GM23338 (cell line): ENCODE data around the gene RGS19. TPM values are rescaled to one million over a fixed set of nuclear protein-coding genes. Genes with fewer than 3 reads are reported as not detected.

ENCODE experiments used
- ATAC-seq: fragments of 200-7000 bp; cut with Tn5 transposase; 3 replicates; pipeline ENCODE4 v1.9.1; 2020
- DNase-seq: peaks from one replicate; pipeline ENCODE4 v3.0.0-alpha.2; 2015; ENCODE audit warnings: low spot score
- H2AFZ ChIP-seq: fragments of 200-600 bp; sonication (generic); 2 replicates; pipeline ENCODE4 v1.8.0; 2016; ENCODE audit warnings: antibody characterized with exemption, mild to moderate bottlenecking, moderate library complexity
- H3F3A ChIP-seq: fragments of 200-600 bp; sonication (generic); replicated peaks from 2 replicates; pipeline ENCODE4 v1.8.0; 2017; ENCODE audit warnings: antibody characterized with exemption, mixed run types, low read depth
- H3K27ac ChIP-seq: fragments of 200-600 bp; sonication (generic); 2 replicates; pipeline ENCODE4 v1.6.1; 2016; ENCODE audit warnings: low read depth
- H3K27me3 ChIP-seq: fragments of 200-600 bp; sonication (generic); 2 replicates; pipeline ENCODE4 v1.8.0; 2016; ENCODE audit warnings: mild to moderate bottlenecking, mixed run types, moderate library complexity; ENCODE audit not compliant: insufficient read depth
- H3K36me3 ChIP-seq: fragments of 200-600 bp; sonication (generic); 2 replicates; pipeline ENCODE4 v1.8.0; 2016; ENCODE audit warnings: mild to moderate bottlenecking; ENCODE audit not compliant: insufficient read depth
- H3K4me1 ChIP-seq: fragments of 200-600 bp; sonication (generic); 2 replicates; pipeline ENCODE4 v1.8.0; 2016; ENCODE audit warnings: mild to moderate bottlenecking, moderate library complexity; ENCODE audit not compliant: insufficient read depth
- H3K4me2 ChIP-seq: fragments of 200-600 bp; sonication (generic); 2 replicates; pipeline ENCODE4 v1.7.1; 2017; ENCODE audit warnings: mixed run types
- H3K4me3 ChIP-seq: fragments of 200-600 bp; sonication (generic); 2 replicates; pipeline ENCODE4 v1.6.1; 2016; ENCODE audit warnings: mixed run types
- H3K79me2 ChIP-seq: fragments of 200-600 bp; sonication (generic); replicated peaks from 2 replicates; pipeline ENCODE4 v1.8.0; 2017; ENCODE audit warnings: mild to moderate bottlenecking; ENCODE audit not compliant: insufficient read depth
- H3K9me2 ChIP-seq: fragments of 200-600 bp; sonication (generic); 2 replicates; pipeline ENCODE4 v1.8.0; 2017; ENCODE audit not compliant: insufficient read depth
- H4K20me1 ChIP-seq: fragments of 200-600 bp; sonication (generic); replicated peaks from 2 replicates; pipeline ENCODE4 v1.8.0; 2017; ENCODE audit warnings: mild to moderate bottlenecking; ENCODE audit not compliant: insufficient read depth
- H3K27ac Mint-ChIP-seq: 2 replicates; pipeline ENCODE4 v1.8.0; 2020; ENCODE audit warnings: inconsistent platforms, mild to moderate bottlenecking, moderate library complexity, mixed read lengths
- H3K27me3 Mint-ChIP-seq: 3 replicates; pipeline ENCODE4 v1.8.0; 2022; ENCODE audit warnings: low read depth, mild to moderate bottlenecking, moderate library complexity, mixed read lengths, inconsistent platforms; ENCODE audit not compliant: insufficient read depth, poor library complexity
- H3K36me3 Mint-ChIP-seq: 3 replicates; pipeline ENCODE4 v1.8.0; 2021; ENCODE audit warnings: low read depth, mild to moderate bottlenecking, inconsistent platforms, moderate library complexity, mixed read lengths
- H3K4me1 Mint-ChIP-seq: 3 replicates; pipeline ENCODE4 v1.8.0; 2020; ENCODE audit warnings: mild to moderate bottlenecking, inconsistent platforms, mixed read lengths
- H3K4me3 Mint-ChIP-seq: 3 replicates; pipeline ENCODE4 v1.8.0; 2021; ENCODE audit warnings: moderate library complexity, mild to moderate bottlenecking, inconsistent platforms, mixed read lengths
- H3K9me3 Mint-ChIP-seq: 3 replicates; pipeline ENCODE4 v1.8.0; 2020; ENCODE audit warnings: moderate library complexity, mild to moderate bottlenecking, inconsistent platforms, mixed read lengths
- CREB1 ChIP-seq: fragments of 250-450 bp; sonication (Bioruptor Pico); IDR thresholded peaks from 2 replicates; pipeline ENCODE4 v1.5.0; 2020; ENCODE audit warnings: low read depth, mild to moderate bottlenecking, moderate library complexity
- EZH2 ChIP-seq: fragments of 200-600 bp; sonication (generic); IDR thresholded peaks from one replicate; pipeline ENCODE4 v1.8.0; 2017; ENCODE audit warnings: antibody characterized with exemption, mild to moderate bottlenecking, low read depth; ENCODE audit not compliant: unreplicated experiment
- EZH2phosphoT487 ChIP-seq: fragments of 200-600 bp; sonication (generic); IDR thresholded peaks from one replicate; pipeline ENCODE4 v1.8.1; 2018; ENCODE audit warnings: antibody characterized with exemption; ENCODE audit not compliant: unreplicated experiment
- JUNB ChIP-seq: IDR thresholded peaks from one replicate; pipeline ENCODE4 v1.6.1; 2016; ENCODE audit warnings: antibody characterized with exemption; ENCODE audit not compliant: unreplicated experiment
- NANOG ChIP-seq: IDR thresholded peaks from 2 replicates; pipeline ENCODE4 v1.6.1; 2016; ENCODE audit warnings: antibody characterized with exemption, borderline replicate concordance
- POLR2AphosphoS5 ChIP-seq: IDR thresholded peaks from 2 replicates; pipeline ENCODE4 v1.6.1; 2016; ENCODE audit warnings: antibody characterized with exemption, low read depth
- STAT1 ChIP-seq: IDR thresholded peaks from one replicate; pipeline ENCODE4 v1.6.1; 2016; ENCODE audit warnings: antibody characterized with exemption; ENCODE audit not compliant: unreplicated experiment
- ZNF114 ChIP-seq: fragments of 250-450 bp; sonication (Bioruptor Pico); IDR thresholded peaks from 2 replicates; pipeline ENCODE4 v1.5.0; 2020; ENCODE audit warnings: mild to moderate bottlenecking, moderate library complexity
- ZNF331 ChIP-seq: fragments of 250-450 bp; sonication (Bioruptor Pico); IDR thresholded peaks from 2 replicates; pipeline ENCODE4 v1.5.0; 2020; ENCODE audit warnings: low read depth, mild to moderate bottlenecking, moderate library complexity
- polyA plus RNA-seq: library from polyadenylated mRNA; unstranded; fragments of >200 nt; fragmentation: Nextera tagmentation; extraction: Ambion mirVana; gene quantifications from 2 replicates; pipeline ENCODE4 v1.2.1, GENCODE V29; 2016
- total RNA-seq: library from RNA; depleted of rRNA; stranded (reverse); fragments of >200 nt; shearing (Covaris generic); gene quantifications from 2 replicates; pipeline ENCODE4 v1.2.3, GENCODE V29; 2014
- TF ChIP-seq, protein P1 (sequence below): IDR thresholded peaks from 2 replicates; pipeline ENCODE4 v1.6.1; 2016; ENCODE audit warnings: antibody characterized with exemption
- TF ChIP-seq, protein P2 (sequence below): fragments of 250-450 bp; sonication (Bioruptor Pico); IDR thresholded peaks from 2 replicates; pipeline ENCODE4 v1.5.0; 2020; ENCODE audit warnings: mild to moderate bottlenecking, moderate library complexity
- TF ChIP-seq, protein P3 (sequence below), 2 experiments: fragments of 200-600 bp in 1 of 2; sonication (generic) in 1 of 2; conservative IDR thresholded peaks; 2 replicates each; pipeline versions ENCODE4 v1.5.1 to v1.6.1; 2016 to 2017; ENCODE audit warnings: antibody characterized with exemption in 2 of 2, low read depth in 2 of 2, mild to moderate bottlenecking in 2 of 2, moderate library complexity in 1 of 2
- TF ChIP-seq, protein P4 (sequence below): IDR thresholded peaks from one replicate; pipeline ENCODE4 v1.6.1; 2018; ENCODE audit warnings: antibody characterized with exemption; ENCODE audit not compliant: unreplicated experiment

The RGS19 gene
- total and polyA plus RNA-seq, 2 experiments from 2014 or later, result 13.1 to 19.7 TPM

DNA sequence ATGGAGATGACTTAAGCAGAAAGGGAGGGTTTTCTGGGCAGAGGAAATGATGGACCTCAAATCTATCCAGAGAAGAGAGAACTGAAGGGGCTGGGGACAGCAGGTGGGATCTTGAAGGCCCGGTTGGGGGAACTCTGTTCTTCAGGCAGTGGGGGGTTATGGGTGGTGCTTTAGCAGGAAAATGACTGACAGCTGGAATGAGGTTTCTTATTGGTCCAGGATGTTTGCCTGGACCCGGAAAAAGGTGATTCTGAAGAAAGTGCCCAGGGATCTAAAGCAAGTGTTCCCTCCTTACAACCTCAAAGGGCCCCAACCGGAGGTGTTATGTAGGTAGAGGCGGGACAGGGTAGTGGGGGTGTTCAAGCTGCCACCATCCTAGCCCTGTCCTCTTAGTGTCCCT lies 16.1 kb upstream of the RGS19 start:
- Mint-ChIP-seq H3K4me3 (no peak overlapping the region), H3K27ac (no peak overlapping the region), H3K36me3 (peaks cover 4% of the 10 kb centered on the region; the same call in 2 of the 3 replicates), H3K9me3 (peaks cover 4% of the 10 kb centered on the region), H3K4me1 (peaks cover 9% of the 10 kb centered on the region), H3K27me3 (peaks cover 9% of the 10 kb centered on the region)
- no peaks in the 10 kb centered on the region for H3K4me1 ChIP-seq
- DNase-seq (no peak), ATAC-seq (no peak)
- H2AFZ ChIP-seq, result no peak overlapping the region
- H3K79me2 ChIP-seq, result no peaks in the 10 kb centered on the region
- no peak overlapping the region for H3K4me2 ChIP-seq
- H3K27me3 ChIP-seq, result no peaks in the 10 kb centered on the region
- H3F3A ChIP-seq, result no peaks in the 10 kb centered on the region
- H3K4me3 ChIP-seq, result no peak overlapping the region
- H3K36me3 ChIP-seq, result no peaks in the 10 kb centered on the region
- H3K27ac ChIP-seq, result no peak overlapping the region
- no peaks in the 10 kb centered on the region for H4K20me1 ChIP-seq
- H3K9me2 ChIP-seq, result no peaks in the 10 kb centered on the region
- no peak for TF ChIP-seq CREB1 (CRISPR knock-in tag)
- no peak for TF ChIP-seq NANOG
- TF ChIP-seq, protein P1, sequence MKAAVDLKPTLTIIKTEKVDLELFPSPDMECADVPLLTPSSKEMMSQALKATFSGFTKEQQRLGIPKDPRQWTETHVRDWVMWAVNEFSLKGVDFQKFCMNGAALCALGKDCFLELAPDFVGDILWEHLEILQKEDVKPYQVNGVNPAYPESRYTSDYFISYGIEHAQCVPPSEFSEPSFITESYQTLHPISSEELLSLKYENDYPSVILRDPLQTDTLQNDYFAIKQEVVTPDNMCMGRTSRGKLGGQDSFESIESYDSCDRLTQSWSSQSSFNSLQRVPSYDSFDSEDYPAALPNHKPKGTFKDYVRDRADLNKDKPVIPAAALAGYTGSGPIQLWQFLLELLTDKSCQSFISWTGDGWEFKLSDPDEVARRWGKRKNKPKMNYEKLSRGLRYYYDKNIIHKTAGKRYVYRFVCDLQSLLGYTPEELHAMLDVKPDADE, result no peak
- TF ChIP-seq JUNB, result no peak
- TF ChIP-seq EZH2, result no peak
- no peak for TF ChIP-seq EZH2phosphoT487
- no peak for TF ChIP-seq ZNF331 (CRISPR knock-in tag)
- TF ChIP-seq, protein P2, sequence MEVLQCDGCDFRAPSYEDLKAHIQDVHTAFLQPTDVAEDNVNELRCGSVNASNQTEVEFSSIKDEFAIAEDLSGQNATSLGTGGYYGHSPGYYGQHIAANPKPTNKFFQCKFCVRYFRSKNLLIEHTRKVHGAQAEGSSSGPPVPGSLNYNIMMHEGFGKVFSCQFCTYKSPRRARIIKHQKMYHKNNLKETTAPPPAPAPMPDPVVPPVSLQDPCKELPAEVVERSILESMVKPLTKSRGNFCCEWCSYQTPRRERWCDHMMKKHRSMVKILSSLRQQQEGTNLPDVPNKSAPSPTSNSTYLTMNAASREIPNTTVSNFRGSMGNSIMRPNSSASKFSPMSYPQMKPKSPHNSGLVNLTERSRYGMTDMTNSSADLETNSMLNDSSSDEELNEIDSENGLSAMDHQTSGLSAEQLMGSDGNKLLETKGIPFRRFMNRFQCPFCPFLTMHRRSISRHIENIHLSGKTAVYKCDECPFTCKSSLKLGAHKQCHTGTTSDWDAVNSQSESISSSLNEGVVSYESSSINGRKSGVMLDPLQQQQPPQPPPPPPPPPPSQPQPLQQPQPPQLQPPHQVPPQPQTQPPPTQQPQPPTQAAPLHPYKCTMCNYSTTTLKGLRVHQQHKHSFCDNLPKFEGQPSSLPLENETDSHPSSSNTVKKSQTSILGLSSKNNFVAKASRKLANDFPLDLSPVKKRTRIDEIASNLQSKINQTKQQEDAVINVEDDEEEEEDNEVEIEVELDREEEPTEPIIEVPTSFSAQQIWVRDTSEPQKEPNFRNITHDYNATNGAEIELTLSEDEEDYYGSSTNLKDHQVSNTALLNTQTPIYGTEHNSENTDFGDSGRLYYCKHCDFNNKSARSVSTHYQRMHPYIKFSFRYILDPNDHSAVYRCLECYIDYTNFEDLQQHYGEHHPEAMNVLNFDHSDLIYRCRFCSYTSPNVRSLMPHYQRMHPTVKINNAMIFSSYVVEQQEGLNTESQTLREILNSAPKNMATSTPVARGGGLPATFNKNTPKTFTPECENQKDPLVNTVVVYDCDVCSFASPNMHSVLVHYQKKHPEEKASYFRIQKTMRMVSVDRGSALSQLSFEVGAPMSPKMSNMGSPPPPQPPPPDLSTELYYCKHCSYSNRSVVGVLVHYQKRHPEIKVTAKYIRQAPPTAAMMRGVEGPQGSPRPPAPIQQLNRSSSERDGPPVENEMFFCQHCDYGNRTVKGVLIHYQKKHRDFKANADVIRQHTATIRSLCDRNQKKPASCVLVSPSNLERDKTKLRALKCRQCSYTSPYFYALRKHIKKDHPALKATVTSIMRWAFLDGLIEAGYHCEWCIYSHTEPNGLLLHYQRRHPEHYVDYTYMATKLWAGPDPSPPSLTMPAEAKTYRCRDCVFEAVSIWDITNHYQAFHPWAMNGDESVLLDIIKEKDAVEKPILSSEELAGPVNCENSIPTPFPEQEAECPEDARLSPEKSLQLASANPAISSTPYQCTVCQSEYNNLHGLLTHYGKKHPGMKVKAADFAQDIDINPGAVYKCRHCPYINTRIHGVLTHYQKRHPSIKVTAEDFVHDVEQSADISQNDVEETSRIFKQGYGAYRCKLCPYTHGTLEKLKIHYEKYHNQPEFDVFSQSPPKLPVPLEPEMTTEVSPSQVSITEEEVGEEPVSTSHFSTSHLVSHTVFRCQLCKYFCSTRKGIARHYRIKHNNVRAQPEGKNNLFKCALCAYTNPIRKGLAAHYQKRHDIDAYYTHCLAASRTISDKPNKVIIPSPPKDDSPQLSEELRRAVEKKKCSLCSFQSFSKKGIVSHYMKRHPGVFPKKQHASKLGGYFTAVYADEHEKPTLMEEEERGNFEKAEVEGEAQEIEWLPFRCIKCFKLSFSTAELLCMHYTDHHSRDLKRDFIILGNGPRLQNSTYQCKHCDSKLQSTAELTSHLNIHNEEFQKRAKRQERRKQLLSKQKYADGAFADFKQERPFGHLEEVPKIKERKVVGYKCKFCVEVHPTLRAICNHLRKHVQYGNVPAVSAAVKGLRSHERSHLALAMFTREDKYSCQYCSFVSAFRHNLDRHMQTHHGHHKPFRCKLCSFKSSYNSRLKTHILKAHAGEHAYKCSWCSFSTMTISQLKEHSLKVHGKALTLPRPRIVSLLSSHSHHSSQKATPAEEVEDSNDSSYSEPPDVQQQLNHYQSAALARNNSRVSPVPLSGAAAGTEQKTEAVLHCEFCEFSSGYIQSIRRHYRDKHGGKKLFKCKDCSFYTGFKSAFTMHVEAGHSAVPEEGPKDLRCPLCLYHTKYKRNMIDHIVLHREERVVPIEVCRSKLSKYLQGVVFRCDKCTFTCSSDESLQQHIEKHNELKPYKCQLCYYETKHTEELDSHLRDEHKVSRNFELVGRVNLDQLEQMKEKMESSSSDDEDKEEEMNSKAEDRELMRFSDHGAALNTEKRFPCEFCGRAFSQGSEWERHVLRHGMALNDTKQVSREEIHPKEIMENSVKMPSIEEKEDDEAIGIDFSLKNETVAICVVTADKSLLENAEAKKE, result no peak
- TF ChIP-seq POLR2AphosphoS5, result no peak
- TF ChIP-seq, protein P3, sequence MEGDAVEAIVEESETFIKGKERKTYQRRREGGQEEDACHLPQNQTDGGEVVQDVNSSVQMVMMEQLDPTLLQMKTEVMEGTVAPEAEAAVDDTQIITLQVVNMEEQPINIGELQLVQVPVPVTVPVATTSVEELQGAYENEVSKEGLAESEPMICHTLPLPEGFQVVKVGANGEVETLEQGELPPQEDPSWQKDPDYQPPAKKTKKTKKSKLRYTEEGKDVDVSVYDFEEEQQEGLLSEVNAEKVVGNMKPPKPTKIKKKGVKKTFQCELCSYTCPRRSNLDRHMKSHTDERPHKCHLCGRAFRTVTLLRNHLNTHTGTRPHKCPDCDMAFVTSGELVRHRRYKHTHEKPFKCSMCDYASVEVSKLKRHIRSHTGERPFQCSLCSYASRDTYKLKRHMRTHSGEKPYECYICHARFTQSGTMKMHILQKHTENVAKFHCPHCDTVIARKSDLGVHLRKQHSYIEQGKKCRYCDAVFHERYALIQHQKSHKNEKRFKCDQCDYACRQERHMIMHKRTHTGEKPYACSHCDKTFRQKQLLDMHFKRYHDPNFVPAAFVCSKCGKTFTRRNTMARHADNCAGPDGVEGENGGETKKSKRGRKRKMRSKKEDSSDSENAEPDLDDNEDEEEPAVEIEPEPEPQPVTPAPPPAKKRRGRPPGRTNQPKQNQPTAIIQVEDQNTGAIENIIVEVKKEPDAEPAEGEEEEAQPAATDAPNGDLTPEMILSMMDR (conservative IDR thresholded peaks at IDR 0.05; ENCODE audit: low read depth in 2 of 2), result no peak
- TF ChIP-seq, protein P4, sequence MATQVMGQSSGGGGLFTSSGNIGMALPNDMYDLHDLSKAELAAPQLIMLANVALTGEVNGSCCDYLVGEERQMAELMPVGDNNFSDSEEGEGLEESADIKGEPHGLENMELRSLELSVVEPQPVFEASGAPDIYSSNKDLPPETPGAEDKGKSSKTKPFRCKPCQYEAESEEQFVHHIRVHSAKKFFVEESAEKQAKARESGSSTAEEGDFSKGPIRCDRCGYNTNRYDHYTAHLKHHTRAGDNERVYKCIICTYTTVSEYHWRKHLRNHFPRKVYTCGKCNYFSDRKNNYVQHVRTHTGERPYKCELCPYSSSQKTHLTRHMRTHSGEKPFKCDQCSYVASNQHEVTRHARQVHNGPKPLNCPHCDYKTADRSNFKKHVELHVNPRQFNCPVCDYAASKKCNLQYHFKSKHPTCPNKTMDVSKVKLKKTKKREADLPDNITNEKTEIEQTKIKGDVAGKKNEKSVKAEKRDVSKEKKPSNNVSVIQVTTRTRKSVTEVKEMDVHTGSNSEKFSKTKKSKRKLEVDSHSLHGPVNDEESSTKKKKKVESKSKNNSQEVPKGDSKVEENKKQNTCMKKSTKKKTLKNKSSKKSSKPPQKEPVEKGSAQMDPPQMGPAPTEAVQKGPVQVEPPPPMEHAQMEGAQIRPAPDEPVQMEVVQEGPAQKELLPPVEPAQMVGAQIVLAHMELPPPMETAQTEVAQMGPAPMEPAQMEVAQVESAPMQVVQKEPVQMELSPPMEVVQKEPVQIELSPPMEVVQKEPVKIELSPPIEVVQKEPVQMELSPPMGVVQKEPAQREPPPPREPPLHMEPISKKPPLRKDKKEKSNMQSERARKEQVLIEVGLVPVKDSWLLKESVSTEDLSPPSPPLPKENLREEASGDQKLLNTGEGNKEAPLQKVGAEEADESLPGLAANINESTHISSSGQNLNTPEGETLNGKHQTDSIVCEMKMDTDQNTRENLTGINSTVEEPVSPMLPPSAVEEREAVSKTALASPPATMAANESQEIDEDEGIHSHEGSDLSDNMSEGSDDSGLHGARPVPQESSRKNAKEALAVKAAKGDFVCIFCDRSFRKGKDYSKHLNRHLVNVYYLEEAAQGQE, result no peak
- no peak for TF ChIP-seq ZNF114 (CRISPR knock-in tag)
- TF ChIP-seq STAT1, result no peak
